Omental fat pad (tissue), 4 donors: ENCODE results near the gene PRRT1B. TPM values are rescaled to one million over a fixed set of nuclear protein-coding genes. Genes with fewer than 3 reads are reported as not detected.
A peak's percentile ranks its signal among the peaks of the same experiment; 100 is the strongest.
"Not testable (repeated sequence)": the region's sequence is repeated elsewhere in the genome, so short reads cannot be mapped to it uniquely, and the experiment has no call there.

Source experiments
- ATAC-seq: fragments of 150-250 bp; one replicate; pipeline ENCODE4 v1.9.1; 2016; ENCODE audit warnings: mild to moderate bottlenecking, moderate library complexity; ENCODE audit not compliant: low FRiP score
- DNase-seq: peaks from one replicate; pipeline ENCODE4 v3.0.0-alpha.2; 2019; ENCODE audit warnings: low spot score
- total RNA-seq, 4 donors: library from RNA; depleted of rRNA; stranded (reverse); fragments of >200 nt; gene quantifications; one replicate each; pipeline ENCODE4 v1.1.0, GENCODE V29; 2016
- TF ChIP-seq, protein P1 (sequence below), 3 donors: fragments of 450-650 bp; IDR thresholded peaks; one replicate each; pipeline ENCODE4 v1.5.1; 2016 to 2017; ENCODE audit warnings: antibody characterized with exemption in 3 of 3, mild to moderate bottlenecking in 3 of 3, moderate library complexity in 2 of 3

The PRRT1B gene
- total RNA-seq, 4 donors from 2014 or later: not detected

DNA sequence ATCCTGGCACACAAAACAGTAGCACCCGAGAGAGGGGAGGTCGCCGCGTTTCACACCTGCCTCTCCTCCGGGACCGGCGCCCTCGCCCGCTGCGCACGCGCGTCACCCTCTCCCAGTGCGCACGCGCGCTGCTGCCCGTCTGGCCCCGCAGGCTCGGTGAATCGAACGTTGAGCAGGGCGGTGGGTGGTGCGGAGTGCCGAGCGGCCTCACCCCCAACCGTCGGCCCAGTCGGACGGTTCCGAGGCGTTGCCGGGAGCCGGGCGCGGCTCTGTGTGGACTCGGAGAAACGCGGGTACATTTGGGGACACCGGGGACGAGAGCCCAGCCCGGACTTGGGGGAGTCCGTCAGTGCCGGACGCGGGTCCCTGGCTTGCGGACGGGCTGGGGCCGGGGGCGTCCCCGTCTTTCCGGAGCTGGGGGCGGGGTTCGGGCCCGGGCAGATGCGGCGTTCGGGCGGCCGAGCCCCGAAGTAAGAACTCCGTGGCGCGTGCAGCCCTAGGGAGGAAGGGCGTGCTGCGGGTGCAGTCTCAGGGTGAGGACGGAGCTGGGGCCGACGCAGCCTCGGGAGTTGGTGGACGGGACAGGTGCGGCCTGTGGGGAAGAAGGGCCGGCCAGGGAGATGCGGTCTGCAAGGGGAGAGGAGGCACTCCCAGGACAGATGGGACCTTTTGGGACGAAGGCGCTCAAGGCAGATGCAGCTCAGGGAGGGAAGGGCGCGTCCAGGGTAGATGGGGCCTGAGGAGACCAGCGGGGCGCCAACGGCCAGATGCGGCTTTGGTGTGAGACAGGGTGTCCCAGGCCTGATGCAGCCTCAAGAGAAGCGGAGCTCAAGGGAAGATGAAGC, 42.3 kb upstream of the PRRT1B start, which contains the start of gene POMT1:
POMT1 (plus strand) TSS at position 138 of the 845 bp plus-strand sequence. CDS start 1,301 bp downstream, outside the sequence.
- TF ChIP-seq, protein P1, sequence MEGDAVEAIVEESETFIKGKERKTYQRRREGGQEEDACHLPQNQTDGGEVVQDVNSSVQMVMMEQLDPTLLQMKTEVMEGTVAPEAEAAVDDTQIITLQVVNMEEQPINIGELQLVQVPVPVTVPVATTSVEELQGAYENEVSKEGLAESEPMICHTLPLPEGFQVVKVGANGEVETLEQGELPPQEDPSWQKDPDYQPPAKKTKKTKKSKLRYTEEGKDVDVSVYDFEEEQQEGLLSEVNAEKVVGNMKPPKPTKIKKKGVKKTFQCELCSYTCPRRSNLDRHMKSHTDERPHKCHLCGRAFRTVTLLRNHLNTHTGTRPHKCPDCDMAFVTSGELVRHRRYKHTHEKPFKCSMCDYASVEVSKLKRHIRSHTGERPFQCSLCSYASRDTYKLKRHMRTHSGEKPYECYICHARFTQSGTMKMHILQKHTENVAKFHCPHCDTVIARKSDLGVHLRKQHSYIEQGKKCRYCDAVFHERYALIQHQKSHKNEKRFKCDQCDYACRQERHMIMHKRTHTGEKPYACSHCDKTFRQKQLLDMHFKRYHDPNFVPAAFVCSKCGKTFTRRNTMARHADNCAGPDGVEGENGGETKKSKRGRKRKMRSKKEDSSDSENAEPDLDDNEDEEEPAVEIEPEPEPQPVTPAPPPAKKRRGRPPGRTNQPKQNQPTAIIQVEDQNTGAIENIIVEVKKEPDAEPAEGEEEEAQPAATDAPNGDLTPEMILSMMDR (IDR thresholded peaks at IDR 0.05): no peak
- ATAC-seq: peak; percentile 94
- DNase-seq: peak; percentile 59

DNA sequence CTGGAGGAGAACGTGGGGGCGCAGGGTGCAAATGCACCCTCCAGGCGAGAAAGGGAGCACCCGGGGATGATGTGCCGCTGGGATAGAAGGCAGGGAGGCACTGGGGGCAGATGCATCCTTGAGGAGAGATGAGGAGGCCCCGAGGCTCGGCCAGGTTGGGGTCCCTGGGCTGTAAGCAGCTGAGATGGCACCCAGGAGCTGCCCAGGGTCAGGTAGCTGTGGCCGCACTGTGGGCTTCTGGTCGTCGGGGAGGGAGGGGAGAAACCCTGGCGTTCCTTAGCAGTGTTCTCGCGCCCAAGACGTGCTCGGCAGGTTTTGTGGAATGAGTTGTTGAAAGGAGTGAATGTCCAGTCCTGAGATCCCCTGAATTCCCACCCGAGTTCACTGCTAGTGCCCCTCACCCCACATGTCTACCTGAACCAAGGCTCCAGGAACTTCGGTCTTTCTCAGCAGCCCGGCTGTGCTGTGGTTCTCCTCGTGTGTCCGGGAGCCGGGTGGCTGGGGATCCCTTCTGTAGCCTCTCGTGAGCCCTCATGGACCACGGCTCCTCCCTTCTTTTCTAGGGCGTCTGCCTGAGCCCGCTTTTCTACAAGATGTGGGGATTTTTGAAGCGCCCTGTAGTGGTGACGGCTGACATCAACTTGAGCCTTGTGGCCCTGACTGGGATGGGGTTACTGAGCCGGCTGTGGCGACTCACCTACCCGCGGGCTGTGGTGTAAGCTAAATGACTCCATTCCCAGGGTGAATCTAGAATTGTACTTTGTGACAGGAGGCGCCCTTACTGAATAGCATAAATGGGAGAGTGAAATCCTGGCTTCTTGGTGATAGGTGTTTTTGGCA, 41.5 kb upstream of the PRRT1B start:
- TF ChIP-seq, protein P1 (IDR thresholded peaks at IDR 0.05): no peak
- no peak for DNase-seq
- no peak for ATAC-seq

DNA sequence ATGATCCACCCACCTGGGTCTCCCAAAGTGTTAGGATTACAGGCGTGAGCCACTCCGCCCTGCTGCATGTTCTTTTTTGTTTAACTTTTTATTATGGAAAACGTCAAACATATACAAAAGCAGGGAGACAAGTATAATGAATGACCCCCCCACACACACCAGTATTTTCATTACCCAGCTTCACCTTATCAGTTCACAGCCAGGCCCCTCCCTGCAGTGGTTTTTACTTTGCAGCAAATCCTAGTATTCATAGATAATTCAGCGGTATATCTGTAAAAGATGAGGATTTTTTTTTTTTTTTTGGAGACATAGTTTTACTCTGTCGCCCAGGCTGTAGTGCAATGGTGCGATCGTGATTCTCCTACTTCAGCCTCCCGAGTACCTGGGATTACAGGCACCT, 40.3 kb upstream of the PRRT1B start:
- ATAC-seq: no peak
- TF ChIP-seq, protein P1 (IDR thresholded peaks at IDR 0.05): no peak

DNA sequence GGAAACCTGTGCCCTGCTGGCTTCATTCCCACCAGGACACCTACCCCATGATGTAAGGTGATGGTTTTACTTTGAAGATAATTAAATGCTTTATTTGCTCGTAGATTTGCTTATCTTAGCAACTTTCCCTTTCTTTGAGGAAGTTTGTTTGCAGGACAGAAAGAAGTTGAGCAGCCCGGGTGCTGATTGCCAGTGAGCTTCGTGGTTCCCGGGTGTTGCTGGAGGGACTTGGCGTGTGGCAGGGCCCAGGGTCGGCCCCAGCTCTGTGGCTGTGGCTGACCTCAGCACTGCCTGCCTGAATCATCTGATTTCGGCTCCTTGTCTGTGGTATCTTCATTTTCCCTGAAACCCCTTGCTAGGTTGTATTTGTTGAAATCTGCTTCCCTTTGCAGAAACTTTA, 33.9 kb upstream of the PRRT1B start:
- no peak for ATAC-seq
- TF ChIP-seq, protein P1 (IDR thresholded peaks at IDR 0.05): no peak
- DNase-seq: no peak

More for the DNA sequence above, 40.3 kb upstream of the PRRT1B start:
- DNase-seq: no peak

DNA sequence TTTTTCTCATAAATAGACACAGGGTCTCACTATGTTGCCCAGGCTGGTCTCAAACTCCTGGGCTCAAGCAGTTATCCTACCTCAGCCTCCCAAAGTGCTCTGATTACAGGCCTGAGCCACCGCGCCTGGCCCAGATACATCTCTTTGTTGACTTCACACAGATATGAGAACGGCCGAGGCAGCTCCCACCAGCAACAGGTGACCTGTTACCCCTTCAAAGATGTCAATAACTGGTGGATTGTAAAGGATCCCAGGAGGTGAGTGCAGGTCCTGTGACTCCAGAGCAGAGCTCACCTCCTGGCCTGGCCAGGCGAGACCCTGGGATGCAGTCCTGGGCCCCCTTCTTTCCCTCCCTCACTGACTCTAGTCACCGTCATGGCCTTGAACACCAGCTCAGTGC, 33.4 kb upstream of the PRRT1B start:
- DNase-seq (no peak), ATAC-seq (no peak)
- TF ChIP-seq, protein P1 (IDR thresholded peaks at IDR 0.05): no peak

DNA sequence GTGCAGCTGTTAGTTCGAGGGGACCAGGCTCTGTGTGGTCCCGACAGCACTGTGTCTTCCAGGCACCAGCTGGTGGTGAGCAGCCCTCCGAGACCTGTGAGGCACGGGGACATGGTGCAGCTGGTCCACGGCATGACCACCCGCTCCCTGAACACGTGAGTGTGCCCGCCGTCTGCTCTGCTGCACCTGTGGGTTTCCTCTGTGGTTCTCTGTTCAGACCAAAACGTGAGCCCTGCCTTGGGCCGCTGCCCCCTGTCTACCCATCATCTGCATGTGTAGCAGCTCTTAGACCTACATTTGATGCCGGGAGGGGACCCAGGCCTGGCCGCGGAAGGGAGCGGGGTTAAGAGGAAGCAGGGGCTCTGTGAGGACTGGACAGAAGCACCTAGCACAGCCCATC, 32.1 kb upstream of the PRRT1B start:
- no peak for ATAC-seq
- DNase-seq: no peak
- TF ChIP-seq, protein P1 (IDR thresholded peaks at IDR 0.05): no peak

DNA sequence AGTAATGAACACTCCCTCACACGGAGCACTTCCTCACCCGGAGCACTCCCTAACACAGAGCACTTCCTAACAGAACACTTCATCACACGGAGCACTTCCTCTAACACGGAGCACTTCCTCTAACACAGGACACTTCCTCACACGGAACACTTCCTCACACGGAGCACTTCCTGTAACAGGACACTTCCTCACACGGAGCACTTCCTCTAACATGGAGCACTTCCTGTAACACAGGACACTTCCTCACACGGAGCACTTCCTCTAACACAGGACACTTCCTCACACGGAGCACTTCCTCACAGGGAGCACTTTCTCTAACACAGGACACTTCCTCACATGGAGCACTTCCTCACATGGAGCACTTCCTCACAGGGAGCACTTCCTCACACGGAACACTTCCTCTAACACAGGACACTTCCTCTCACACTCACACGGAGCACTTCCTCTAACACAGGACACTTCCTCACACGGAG, 29.7 kb upstream of the PRRT1B start:
- not testable (repeated sequence) for DNase-seq, ATAC-seq
